IMR-90 (cell line): ENCODE data around the gene C1QTNF8. TPM values are rescaled to one million over a fixed set of nuclear protein-coding genes. Genes with fewer than 3 reads are reported as not detected.

Experiments
- ATAC-seq: fragments of 200-7000 bp; cut with Tn5 transposase; 2 replicates; pipeline ENCODE4 v1.9.1; 2020; ENCODE audit warnings: low read depth, mild to moderate bottlenecking, moderate library complexity
- BruUV-seq: library from RNA; stranded (reverse); fragments of 400-500 nt; replicated peaks from 2 replicates; lab custom pipeline; 2021; lab: Mats Ljungman, UMichigan
- CTCF ChIA-PET: fragments of 300-600 bp; formaldehyde crosslinking; extraction: SDS; loops from one replicate; lab custom pipeline; 2021; ENCODE audit warnings: antibody characterized with exemption; lab: Yijun Ruan, JAX
- POLR2A ChIA-PET: fragments of 300-600 bp; sonication (Branson Sonifier 250); formaldehyde crosslinking; loops from one replicate; lab custom pipeline; 2022; ENCODE audit warnings: antibody characterized with exemption; ENCODE audit not compliant: unreplicated experiment; lab: Charles Lee
- DNase-seq: peaks from one replicate; pipeline ENCODE4 v3.0.0; 2013
- H2AFZ ChIP-seq: replicated peaks from 2 replicates; pipeline ENCODE3; 2013; ENCODE audit warnings: low read length, mild to moderate bottlenecking; ENCODE audit not compliant: poor library complexity
- H2AK5ac ChIP-seq: 2 replicates; pipeline ENCODE4 v1.6.1; 2013; ENCODE audit warnings: low read depth, low read length, inconsistent platforms
- H2AK9ac ChIP-seq: replicated peaks from 2 replicates; pipeline ENCODE3; 2013; ENCODE audit warnings: mild to moderate bottlenecking, low read depth, low read length, moderate library complexity; ENCODE audit not compliant: poor library complexity
- H2BK120ac ChIP-seq: 2 replicates; pipeline ENCODE4 v1.6.1; 2013; ENCODE audit warnings: low read depth, low read length, inconsistent platforms
- H2BK15ac ChIP-seq: 3 replicates; pipeline ENCODE4 v1.6.1; 2013; ENCODE audit warnings: low read depth, low read length, inconsistent platforms
- H2BK20ac ChIP-seq: 2 replicates; pipeline ENCODE4 v1.6.1; 2013; ENCODE audit warnings: low read depth, mild to moderate bottlenecking, inconsistent platforms, low read length, moderate library complexity
- H2BK5ac ChIP-seq: 2 replicates; pipeline ENCODE4 v1.6.1; 2013; ENCODE audit warnings: mild to moderate bottlenecking, low read depth, low read length, inconsistent platforms; ENCODE audit not compliant: poor library complexity, severe bottlenecking
- H3K14ac ChIP-seq: replicated peaks from 2 replicates; pipeline ENCODE4 v1.6.1; 2013; ENCODE audit warnings: low read depth, low read length, inconsistent platforms
- H3K18ac ChIP-seq: 2 replicates; pipeline ENCODE4 v1.6.1; 2013; ENCODE audit warnings: low read depth, low read length, control low read depth
- H3K23ac ChIP-seq: 2 replicates; pipeline ENCODE4 v1.6.1; 2013; ENCODE audit warnings: low read depth, low read length, inconsistent platforms
- H3K27ac ChIP-seq: 2 replicates; pipeline ENCODE4 v1.5.1; 2013; ENCODE audit warnings: mild to moderate bottlenecking, control low read depth, low read length; ENCODE audit not compliant: insufficient read depth
- H3K27me3 ChIP-seq: 2 replicates; pipeline ENCODE4 v1.6.1; 2013; ENCODE audit warnings: low read length; ENCODE audit not compliant: control insufficient read depth, insufficient read depth
- H3K36me3 ChIP-seq: 2 replicates; pipeline ENCODE4 v1.6.1; 2013; ENCODE audit warnings: low read length, mixed read lengths; ENCODE audit not compliant: control insufficient read depth, insufficient read depth
- H3K4ac ChIP-seq: 2 replicates; pipeline ENCODE4 v1.6.1; 2013; ENCODE audit warnings: low read depth, low read length, inconsistent platforms
- H3K4me1 ChIP-seq: 2 replicates; pipeline ENCODE4 v1.6.1; 2013; ENCODE audit warnings: low read length, mixed read lengths; ENCODE audit not compliant: control insufficient read depth, insufficient read depth
- H3K4me2 ChIP-seq: 2 replicates; pipeline ENCODE4 v1.6.1; 2013; ENCODE audit warnings: low read depth, mild to moderate bottlenecking, control low read depth, low read length, moderate library complexity
- H3K4me3 ChIP-seq: 2 replicates; pipeline ENCODE4 v1.5.1; 2013; ENCODE audit warnings: low read depth, mild to moderate bottlenecking, control low read depth, low read length, moderate library complexity; ENCODE audit not compliant: insufficient read depth
- H3K56ac ChIP-seq: 2 replicates; pipeline ENCODE4 v1.6.1; 2013; ENCODE audit warnings: low read length, inconsistent platforms; ENCODE audit not compliant: insufficient read depth; ENCODE audit errors: extremely low read depth
- H3K79me1 ChIP-seq, 2 experiments: 2 replicates each; pipeline ENCODE4 v1.6.1; 2013; ENCODE audit warnings: low read length in 2 of 2, inconsistent platforms in 1 of 2, low read depth in 1 of 2
- H3K9ac ChIP-seq: 2 replicates; pipeline ENCODE4 v1.6.1; 2013; ENCODE audit warnings: low read depth, low read length, control low read depth
- H3K9me1 ChIP-seq: 2 replicates; pipeline ENCODE4 v1.6.1; 2013; ENCODE audit warnings: low read length, inconsistent platforms; ENCODE audit not compliant: insufficient read depth
- H3K9me3 ChIP-seq: 2 replicates; pipeline ENCODE4 v1.6.1; 2013; ENCODE audit warnings: low read length; ENCODE audit not compliant: control insufficient read depth, insufficient read depth
- H4K20me1 ChIP-seq: 2 replicates; pipeline ENCODE4 v1.6.1; 2013; ENCODE audit warnings: low read length, inconsistent platforms; ENCODE audit not compliant: insufficient read depth
- H4K5ac ChIP-seq: 2 replicates; pipeline ENCODE4 v1.6.1; 2013; ENCODE audit warnings: mild to moderate bottlenecking, low read depth, low read length, control low read depth
- H4K8ac ChIP-seq, 2 experiments: 2 replicates each; pipeline ENCODE4 v1.6.1; 2013; ENCODE audit warnings: low read depth in 2 of 2, low read length in 2 of 2, control low read depth in 1 of 2, inconsistent platforms in 1 of 2
- H4K91ac ChIP-seq: 2 replicates; pipeline ENCODE4 v1.6.1; 2013; ENCODE audit warnings: low read depth, low read length, inconsistent platforms; ENCODE audit not compliant: insufficient read depth
- BHLHE40 ChIP-seq: fragments of 150-350 bp; IDR thresholded peaks from 2 replicates; pipeline ENCODE4 v1.6.1; 2016; ENCODE audit warnings: mild to moderate bottlenecking, low read depth, low read length
- CEBPB ChIP-seq: IDR thresholded peaks from 2 replicates; pipeline ENCODE4 v1.6.1; 2012; ENCODE audit warnings: low read depth, low read length, improper control_type of control experiment
- MAFK ChIP-seq: IDR thresholded peaks from 2 replicates; pipeline ENCODE4 v1.6.1; 2012; ENCODE audit warnings: low read depth, low read length, improper control_type of control experiment
- MAZ ChIP-seq: IDR thresholded peaks from 2 replicates; pipeline ENCODE4 v1.6.1; 2012; ENCODE audit warnings: low read depth, mild to moderate bottlenecking, low read length, improper control_type of control experiment, moderate library complexity, borderline replicate concordance
- MXI1 ChIP-seq: IDR thresholded peaks from 2 replicates; pipeline ENCODE4 v1.6.1; 2012; ENCODE audit warnings: low read depth, mild to moderate bottlenecking, low read length, moderate library complexity, borderline replicate concordance
- NFE2L2 ChIP-seq: fragments of 150-350 bp; IDR thresholded peaks from 2 replicates; pipeline ENCODE4 v1.6.1; 2016; ENCODE audit warnings: low read depth, mild to moderate bottlenecking, low read length
- POLR2A ChIP-seq: IDR thresholded peaks from 2 replicates; pipeline ENCODE4 v1.6.1; 2012; ENCODE audit warnings: mild to moderate bottlenecking, low read depth, low read length
- RAD21 ChIP-seq: IDR thresholded peaks from 2 replicates; pipeline ENCODE4 v1.6.1; 2012; ENCODE audit warnings: low read length, improper control_type of control experiment
- RCOR1 ChIP-seq: IDR thresholded peaks from 2 replicates; pipeline ENCODE4 v1.6.1; 2012; ENCODE audit warnings: mild to moderate bottlenecking, low read length, improper control_type of control experiment; ENCODE audit not compliant: insufficient replicate concordance
- RFX5 ChIP-seq: IDR thresholded peaks from 2 replicates; pipeline ENCODE4 v1.8.0; 2012; ENCODE audit warnings: low read depth, mild to moderate bottlenecking, low read length, moderate library complexity
- SMC3 ChIP-seq: fragments of 150-350 bp; IDR thresholded peaks from 2 replicates; pipeline ENCODE4 v1.6.1; 2016; ENCODE audit warnings: low read depth, mild to moderate bottlenecking, antibody characterized with exemption, low read length, moderate library complexity
- WGBS, 2 experiments: methylation state at CpG; one replicate each; pipeline versions ENCODE4 v1.1.5 to v1.1.7; 2013; ENCODE audit warnings: missing lambda C conversion rate in 2 of 2; ENCODE audit not compliant: insufficient read length in 1 of 2; ENCODE audit errors: extremely low coverage in 2 of 2; 5-methylcytosine and 5-hydroxymethylcytosine counted together
- dilution Hi-C: fragments of 300-500 bp; cut with HindIII; formaldehyde crosslinking; loops from one replicate; pipeline ENCODE4 v1.14.3; 2018; ENCODE audit warnings: low sequenced_read_pairs; ENCODE audit not compliant: unreplicated experiment
- in situ Hi-C: fragments of 300-500 bp; cut with MboI; formaldehyde crosslinking; loops from 3 replicates; pipeline ENCODE4 v1.14.3; 2019; ENCODE audit warnings: low sequenced_read_pairs, inconsistent platforms, mixed read lengths
- intact Hi-C: fragments of 100-400 bp; cut with micrococcal nuclease; formaldehyde crosslinking; loops from 2 replicates; pipeline ENCODE4 v1.10.0; 2022
- polyA plus RNA-seq, 3 experiments: library from polyadenylated mRNA; depleted of rRNA; stranded (reverse); fragments of >200 nt; gene quantifications; 2 replicates each; pipeline ENCODE4 v1.2.3, GENCODE V29; 2012; ENCODE audit warnings: low replicate concordance in 1 of 3
- total RNA-seq: library from RNA; depleted of rRNA; stranded (reverse); fragments of >200 nt; gene quantifications from 2 replicates; pipeline ENCODE4 v1.2.3, GENCODE V29; 2012
- TF ChIP-seq, protein P1 (sequence below): fragments of 150-350 bp; IDR thresholded peaks from 2 replicates; pipeline ENCODE4 v1.6.1; 2016; ENCODE audit warnings: low read depth, mild to moderate bottlenecking, low read length, moderate library complexity, borderline replicate concordance
- TF ChIP-seq, protein P2 (sequence below): fragments of 150-350 bp; IDR thresholded peaks from 2 replicates; pipeline ENCODE4 v1.6.1; 2017; ENCODE audit warnings: mild to moderate bottlenecking, antibody characterized with exemption, low read length, low read depth
- TF ChIP-seq, protein P3 (sequence below): conservative IDR thresholded peaks from 2 replicates; pipeline ENCODE4 v1.5.1; 2012; ENCODE audit warnings: mild to moderate bottlenecking, low read depth, low read length, improper control_type of control experiment

The C1QTNF8 gene
- total and polyA plus RNA-seq, 2 of the 4 experiments (the other 2 are of a cell fraction) = not detected

DNA sequence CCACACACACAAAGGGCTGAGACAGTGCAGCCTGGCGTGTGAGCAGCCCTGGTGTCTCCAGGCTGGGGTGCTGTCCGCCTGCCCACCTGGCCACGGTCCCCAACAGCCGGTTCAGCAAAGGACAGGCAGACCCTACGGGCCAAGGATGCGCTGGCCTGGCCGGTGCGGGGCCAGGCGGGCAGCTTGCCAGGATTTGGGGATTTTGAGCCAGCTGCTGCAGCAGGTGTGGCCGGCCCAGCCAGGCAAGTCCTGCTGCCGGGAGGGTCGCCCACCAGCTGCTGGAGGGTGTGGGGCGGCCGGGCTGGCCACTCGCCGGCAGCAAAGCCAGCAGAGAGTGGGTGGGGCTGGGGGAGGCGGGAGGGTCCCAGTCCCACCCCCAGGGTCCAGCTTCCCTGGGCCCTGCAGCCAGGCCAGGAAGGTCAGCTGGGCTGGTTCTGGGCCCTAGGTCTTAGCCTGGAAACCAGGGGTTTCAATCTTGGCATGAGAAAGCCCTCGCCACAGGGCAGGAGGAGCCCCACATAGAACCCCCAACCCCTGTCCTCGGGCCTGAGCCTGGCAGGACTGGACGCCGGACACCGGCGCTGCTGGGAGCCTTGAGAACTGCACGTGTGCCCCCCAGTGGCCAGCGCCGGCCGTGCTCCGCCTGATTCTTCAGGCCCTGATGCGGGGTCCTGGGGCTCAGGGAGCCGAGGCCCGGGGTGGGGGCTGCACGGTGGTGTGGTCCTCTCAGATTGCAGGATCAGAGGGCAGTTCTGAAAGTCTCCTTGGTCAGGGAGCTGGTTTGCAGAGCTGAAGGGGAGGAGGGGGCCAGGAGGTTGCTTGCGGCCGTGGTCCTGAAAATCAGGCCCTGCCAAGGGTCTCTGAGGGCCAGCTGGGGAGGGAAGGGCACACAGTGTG lies 41.1 kb downstream of the C1QTNF8 start:
- no peak overlapping the region for H3K14ac ChIP-seq
- intact Hi-C loops = loop anchor here (1.0 to 2.0 kb wide), 2 partner anchors 242 to 342 kb away; no protein-coding TSS in a partner anchor
- H3K4me2 ChIP-seq = no peak overlapping the region
- H3K27ac ChIP-seq = no peak overlapping the region
- no peak overlapping the region for H4K5ac ChIP-seq
- no peak overlapping the region for H2AK5ac ChIP-seq
- H2AFZ ChIP-seq = peak overlapping the region; percentile 58
- H3K4ac ChIP-seq = no peak overlapping the region
- in situ Hi-C loops = loop anchor here (5.0 to 25.0 kb wide), 2 partner anchors 243 to 343 kb away; partner anchors contain the start of genes ANTKMT, FBXL16 and METRN
- no peak overlapping the region for H2BK5ac ChIP-seq
- H4K20me1 ChIP-seq = no peaks in the 10 kb centered on the region
- dilution Hi-C loops = no loop called here
- ChIA-PET POLR2A (no interaction called here), CTCF (no interaction called here)
- DNase-seq = peak; percentile 29
- H4K91ac ChIP-seq = no peak overlapping the region
- H3K9ac ChIP-seq = no peak overlapping the region
- no peaks in the 10 kb centered on the region for H3K36me3 ChIP-seq
- H3K79me1 ChIP-seq = no peaks in the 10 kb centered on the region
- 38% methylated on average over 11 of the region's 34 CpGs; no CpG with 5 or more reads in 1 of the 2 experiments for WGBS, 2 experiments
- H3K56ac ChIP-seq = no peak overlapping the region
- no peaks in the 10 kb centered on the region for H3K4me1 ChIP-seq
- no peak overlapping the region for H3K4me3 ChIP-seq
- H2BK120ac ChIP-seq = no peak overlapping the region
- H4K8ac ChIP-seq = no peak overlapping the region
- no peaks in the 10 kb centered on the region for H3K9me1 ChIP-seq
- H3K23ac ChIP-seq = no peak overlapping the region
- no peak overlapping the region for H3K18ac ChIP-seq
- H3K27me3 ChIP-seq = peaks cover 13% of the 10 kb centered on the region; the same call in 1 of the 2 replicates
- H3K9me3 ChIP-seq = peaks cover 6% of the 10 kb centered on the region
- peak overlapping the region; percentile 55 for H2AK9ac ChIP-seq
- no TSS peak for BruUV-seq
- no peak overlapping the region for H2BK20ac ChIP-seq
- H2BK15ac ChIP-seq = no peak overlapping the region
- ATAC-seq = peak; percentile 97
- TF ChIP-seq MAZ = no peak
- TF ChIP-seq RFX5 = no peak
- TF ChIP-seq CEBPB = no peak
- TF ChIP-seq RAD21 = peak; percentile 86
- TF ChIP-seq SMC3 = peak; percentile 85
- no peak for TF ChIP-seq RCOR1
- TF ChIP-seq, protein P1, sequence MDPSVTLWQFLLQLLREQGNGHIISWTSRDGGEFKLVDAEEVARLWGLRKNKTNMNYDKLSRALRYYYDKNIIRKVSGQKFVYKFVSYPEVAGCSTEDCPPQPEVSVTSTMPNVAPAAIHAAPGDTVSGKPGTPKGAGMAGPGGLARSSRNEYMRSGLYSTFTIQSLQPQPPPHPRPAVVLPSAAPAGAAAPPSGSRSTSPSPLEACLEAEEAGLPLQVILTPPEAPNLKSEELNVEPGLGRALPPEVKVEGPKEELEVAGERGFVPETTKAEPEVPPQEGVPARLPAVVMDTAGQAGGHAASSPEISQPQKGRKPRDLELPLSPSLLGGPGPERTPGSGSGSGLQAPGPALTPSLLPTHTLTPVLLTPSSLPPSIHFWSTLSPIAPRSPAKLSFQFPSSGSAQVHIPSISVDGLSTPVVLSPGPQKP = no peak
- TF ChIP-seq POLR2A = no peak
- TF ChIP-seq, protein P2, sequence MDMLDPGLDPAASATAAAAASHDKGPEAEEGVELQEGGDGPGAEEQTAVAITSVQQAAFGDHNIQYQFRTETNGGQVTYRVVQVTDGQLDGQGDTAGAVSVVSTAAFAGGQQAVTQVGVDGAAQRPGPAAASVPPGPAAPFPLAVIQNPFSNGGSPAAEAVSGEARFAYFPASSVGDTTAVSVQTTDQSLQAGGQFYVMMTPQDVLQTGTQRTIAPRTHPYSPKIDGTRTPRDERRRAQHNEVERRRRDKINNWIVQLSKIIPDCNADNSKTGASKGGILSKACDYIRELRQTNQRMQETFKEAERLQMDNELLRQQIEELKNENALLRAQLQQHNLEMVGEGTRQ = no peak
- TF ChIP-seq, protein P3, sequence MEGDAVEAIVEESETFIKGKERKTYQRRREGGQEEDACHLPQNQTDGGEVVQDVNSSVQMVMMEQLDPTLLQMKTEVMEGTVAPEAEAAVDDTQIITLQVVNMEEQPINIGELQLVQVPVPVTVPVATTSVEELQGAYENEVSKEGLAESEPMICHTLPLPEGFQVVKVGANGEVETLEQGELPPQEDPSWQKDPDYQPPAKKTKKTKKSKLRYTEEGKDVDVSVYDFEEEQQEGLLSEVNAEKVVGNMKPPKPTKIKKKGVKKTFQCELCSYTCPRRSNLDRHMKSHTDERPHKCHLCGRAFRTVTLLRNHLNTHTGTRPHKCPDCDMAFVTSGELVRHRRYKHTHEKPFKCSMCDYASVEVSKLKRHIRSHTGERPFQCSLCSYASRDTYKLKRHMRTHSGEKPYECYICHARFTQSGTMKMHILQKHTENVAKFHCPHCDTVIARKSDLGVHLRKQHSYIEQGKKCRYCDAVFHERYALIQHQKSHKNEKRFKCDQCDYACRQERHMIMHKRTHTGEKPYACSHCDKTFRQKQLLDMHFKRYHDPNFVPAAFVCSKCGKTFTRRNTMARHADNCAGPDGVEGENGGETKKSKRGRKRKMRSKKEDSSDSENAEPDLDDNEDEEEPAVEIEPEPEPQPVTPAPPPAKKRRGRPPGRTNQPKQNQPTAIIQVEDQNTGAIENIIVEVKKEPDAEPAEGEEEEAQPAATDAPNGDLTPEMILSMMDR = peak; percentile 80
- no peak for TF ChIP-seq BHLHE40
- no peak for TF ChIP-seq MAFK
- TF ChIP-seq NFE2L2 = no peak
- TF ChIP-seq MXI1 = no peak
